ENCODE measurements around the gene OTUB1. TPM values are rescaled to one million over a fixed set of nuclear protein-coding genes. Genes with fewer than 3 reads are reported as not detected.

Gene OTUB1
- total RNA-seq, 2 experiments from 2014 or later, result 86.8 to 93.6 TPM

- H3K4me1 Mint-ChIP-seq, result peaks cover 11% of the 10 kb centered on the region
- no peak overlapping the region for H3K4me3 Mint-ChIP-seq
- POLR2A ChIA-PET, result interaction anchor here (0.7 to 2.4 kb wide), 10 partner anchors 10 to 316 kb away, joined by 3 to 11 read pairs (median 4); partner anchors contain the start of genes FERMT3, OTUB1 and TRMT112
- H3K27me3 Mint-ChIP-seq, result peaks cover 2% of the 10 kb centered on the region
- CTCF ChIA-PET, result interaction anchor here (0.7 to 4.9 kb wide), 24 partner anchors 10 to 591 kb away, joined by 3 to 107 read pairs (median 4); partner anchors contain the start of genes CATSPERZ, COX8A, RCOR2 and STIP1
- DNase-seq, result no peak
- H3K27ac Mint-ChIP-seq, result no peak overlapping the region
- H3K9me3 Mint-ChIP-seq, result no peaks in the 10 kb centered on the region
- H3K36me3 Mint-ChIP-seq (ENCODE audit: low read depth), result peaks cover 14% of the 10 kb centered on the region
These were observed 14.7 kb downstream of the OTUB1 start for GRCh38 chr11:64000740-64001483.

- Mint-ChIP-seq H3K4me1 (peaks cover 11% of the 10 kb centered on the region), H3K4me3 (no peak overlapping the region), H3K27ac (no peak overlapping the region), H3K9me3 (no peaks in the 10 kb centered on the region), H3K36me3 (ENCODE audit: low read depth) (peaks cover 14% of the 10 kb centered on the region), H3K27me3 (peaks cover 9% of the 10 kb centered on the region)
- no peak for DNase-seq
- ChIA-PET CTCF (interaction anchor here (0.7 to 4.9 kb wide), 5 partner anchors 11 to 303 kb away, joined by 3 to 107 read pairs (median 7); partner anchors contain the start of gene CATSPERZ), POLR2A (interaction anchor here (0.7 to 2.4 kb wide), 7 partner anchors 11 to 205 kb away, joined by 3 to 11 read pairs (median 3); partner anchors contain the start of genes FERMT3 and OTUB1)
These were observed 15.5 kb downstream of the OTUB1 start for GRCh38 chr11:64001484-64002420.

- peaks cover 12% of the 10 kb centered on the region for H3K4me1 Mint-ChIP-seq
- H3K36me3 Mint-ChIP-seq (ENCODE audit: low read depth), result peaks cover 2% of the 10 kb centered on the region
- peaks cover 26% of the 10 kb centered on the region for H3K27me3 Mint-ChIP-seq
- H3K9me3 Mint-ChIP-seq, result no peaks in the 10 kb centered on the region
- no peak for DNase-seq
- ChIA-PET POLR2A (interaction anchor here (1.6 kb wide), 1 partner anchor 9 kb away, joined by 3 read pairs; no protein-coding TSS in a partner anchor), CTCF (interaction anchor here (4.9 kb wide), 1 partner anchor 145 kb away, joined by 107 read pairs; no protein-coding TSS in a partner anchor)
- H3K4me3 Mint-ChIP-seq, result no peak overlapping the region
- no peak overlapping the region for H3K27ac Mint-ChIP-seq
These were observed 17.8 kb downstream of the OTUB1 start for GRCh38 chr11:64003807-64004589.

GRCh38 chr11:64004590-64004984, 18.3 kb downstream of the OTUB1 start:
- CTCF ChIA-PET, result no interaction called here

GRCh38 chr11:64005691-64006090, 19.5 kb downstream of the OTUB1 start:
- Mint-ChIP-seq H3K4me1 (peaks cover 8% of the 10 kb centered on the region), H3K4me3 (no peak overlapping the region), H3K36me3 (ENCODE audit: low read depth) (peaks cover 2% of the 10 kb centered on the region), H3K27me3 (peaks cover 26% of the 10 kb centered on the region), H3K27ac (no peak overlapping the region), H3K9me3 (peaks cover 7% of the 10 kb centered on the region)
- DNase-seq, result no peak
- ChIA-PET POLR2A (interaction anchor here (1.6 kb wide), 1 partner anchor 11 kb away, joined by 3 read pairs; no protein-coding TSS in a partner anchor), CTCF (interaction anchor here (1.1 kb wide), 1 partner anchor 146 kb away, joined by 3 read pairs; no protein-coding TSS in a partner anchor)

More at GRCh38 chr11:64004590-64004984, 18.3 kb downstream of the OTUB1 start:
- Mint-ChIP-seq H3K27me3 (peaks cover 26% of the 10 kb centered on the region), H3K4me1 (peaks cover 11% of the 10 kb centered on the region), H3K27ac (no peak overlapping the region), H3K4me3 (no peak overlapping the region), H3K9me3 (no peaks in the 10 kb centered on the region), H3K36me3 (ENCODE audit: low read depth) (peaks cover 2% of the 10 kb centered on the region)
- DNase-seq, result no peak
- POLR2A ChIA-PET, result interaction anchor here (1.6 kb wide), 1 partner anchor 10 kb away, joined by 3 read pairs; no protein-coding TSS in a partner anchor

GRCh38 chr11:64006398-64006797, 20.2 kb downstream of the OTUB1 start:
- no peak overlapping the region for H3K4me3 Mint-ChIP-seq

GRCh38 chr11:64007160-64007628, 21.0 kb downstream of the OTUB1 start:
- peaks cover 2% of the 10 kb centered on the region for H3K36me3 Mint-ChIP-seq (ENCODE audit: low read depth)
- DNase-seq, result no peak
- H3K9me3 Mint-ChIP-seq, result peaks cover 14% of the 10 kb centered on the region
- H3K27me3 Mint-ChIP-seq, result peaks cover 24% of the 10 kb centered on the region
- peaks cover 4% of the 10 kb centered on the region for H3K4me1 Mint-ChIP-seq
- CTCF ChIA-PET, result interaction anchor here (0.8 kb wide), 1 partner anchor 528 kb away, joined by 3 read pairs; no protein-coding TSS in a partner anchor
- H3K27ac Mint-ChIP-seq, result no peak overlapping the region
- no peak overlapping the region for H3K4me3 Mint-ChIP-seq
- POLR2A ChIA-PET, result interaction anchor here (1.2 kb wide), 1 partner anchor 9 kb away, joined by 3 read pairs; no protein-coding TSS in a partner anchor

More at GRCh38 chr11:64006398-64006797, 20.2 kb downstream of the OTUB1 start:
- peaks cover 24% of the 10 kb centered on the region for H3K27me3 Mint-ChIP-seq
- ChIA-PET CTCF (interaction anchor here (1.1 kb wide), 1 partner anchor 145 kb away, joined by 3 read pairs; no protein-coding TSS in a partner anchor), POLR2A (no interaction called here)
- no peak for DNase-seq
- H3K9me3 Mint-ChIP-seq, result peaks cover 14% of the 10 kb centered on the region
- H3K36me3 Mint-ChIP-seq (ENCODE audit: low read depth), result peaks cover 2% of the 10 kb centered on the region
- peaks cover 5% of the 10 kb centered on the region for H3K4me1 Mint-ChIP-seq
- H3K27ac Mint-ChIP-seq, result no peak overlapping the region

- Mint-ChIP-seq H3K4me1 (peaks cover 4% of the 10 kb centered on the region), H3K27me3 (peaks cover 24% of the 10 kb centered on the region), H3K4me3 (no peak overlapping the region), H3K36me3 (ENCODE audit: low read depth) (peaks cover 2% of the 10 kb centered on the region), H3K27ac (no peak overlapping the region), H3K9me3 (peaks cover 14% of the 10 kb centered on the region)
- ChIA-PET POLR2A (interaction anchor here (1.2 kb wide), 1 partner anchor 8 kb away, joined by 3 read pairs; no protein-coding TSS in a partner anchor), CTCF (no interaction called here)
- DNase-seq, result no peak
These were observed 21.5 kb downstream of the OTUB1 start for GRCh38 chr11:64007629-64008282.

GRCh38 chr11:64008283-64008913, 22.2 kb downstream of the OTUB1 start:
- H3K27ac Mint-ChIP-seq, result no peak overlapping the region
- H3K4me3 Mint-ChIP-seq, result no peak overlapping the region
- H3K4me1 Mint-ChIP-seq, result peaks cover 4% of the 10 kb centered on the region
- peaks cover 24% of the 10 kb centered on the region for H3K27me3 Mint-ChIP-seq
- CTCF ChIA-PET, result interaction anchor here (0.7 kb wide), 1 partner anchor 529 kb away, joined by 4 read pairs; no protein-coding TSS in a partner anchor
- H3K9me3 Mint-ChIP-seq, result peaks cover 14% of the 10 kb centered on the region
- DNase-seq, result no peak
- H3K36me3 Mint-ChIP-seq (ENCODE audit: low read depth), result peaks cover 2% of the 10 kb centered on the region
- POLR2A ChIA-PET, result interaction anchor here (1.2 kb wide), 1 partner anchor 8 kb away, joined by 3 read pairs; no protein-coding TSS in a partner anchor

- Mint-ChIP-seq H3K4me3 (no peak overlapping the region), H3K36me3 (ENCODE audit: low read depth) (peaks cover 2% of the 10 kb centered on the region), H3K27ac (no peak overlapping the region), H3K27me3 (peaks cover 24% of the 10 kb centered on the region), H3K9me3 (peaks cover 14% of the 10 kb centered on the region), H3K4me1 (peaks cover 4% of the 10 kb centered on the region)
- ChIA-PET CTCF (interaction anchor here (0.7 kb wide), 1 partner anchor 530 kb away, joined by 4 read pairs; no protein-coding TSS in a partner anchor), POLR2A (no interaction called here)
- DNase-seq, result no peak
These were observed 22.8 kb downstream of the OTUB1 start for GRCh38 chr11:64008914-64009633.
